ENCODE data around the gene SLCO2A1.

The SLCO2A1 gene

DNA sequence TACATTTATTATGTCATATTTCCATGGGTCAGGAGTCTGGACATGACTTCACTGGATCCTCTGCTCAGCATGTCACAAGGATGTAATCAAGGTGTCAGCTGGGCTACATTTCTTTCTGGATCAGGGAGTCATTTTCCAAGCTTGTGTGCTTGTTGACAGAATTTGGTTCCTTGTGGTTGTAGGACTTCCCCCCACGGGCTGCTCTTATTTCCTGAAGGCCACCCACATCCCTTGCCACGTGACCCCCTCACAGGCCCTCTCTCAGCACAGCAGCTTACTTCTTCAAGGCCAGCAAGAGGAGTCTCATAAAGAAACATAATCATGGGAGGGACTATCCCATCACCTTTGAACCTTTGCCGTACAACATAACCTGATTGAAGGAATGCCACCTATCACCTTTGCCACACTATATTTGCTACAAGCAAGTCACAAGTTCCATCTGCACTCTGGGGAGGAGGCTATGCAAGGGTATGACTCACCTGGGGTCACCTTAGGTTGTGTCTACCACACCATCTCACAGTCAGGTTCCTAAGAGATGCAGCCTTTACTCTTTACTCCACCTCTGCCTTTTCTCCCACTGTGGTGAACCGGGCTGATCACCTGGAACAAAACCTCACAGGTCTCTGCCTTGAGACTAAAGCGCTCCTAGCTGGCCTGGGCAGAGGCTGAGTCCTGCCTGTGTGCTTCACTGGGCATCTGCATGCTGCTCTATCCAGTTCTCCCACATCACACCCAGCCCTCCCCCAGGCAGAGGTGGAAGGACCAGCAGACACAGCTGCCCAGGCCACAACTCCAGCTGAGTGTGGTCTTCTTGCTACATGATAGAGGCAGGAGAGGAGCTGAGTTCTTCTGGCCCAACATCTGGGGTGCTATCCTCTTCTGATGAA lies 147.5 kb downstream of the SLCO2A1 start:
- Histone ChIP-seq H3K27me3 (ENCODE audit: low read length) (no peaks in the 10 kb centered on the region), H4K20me1 (ENCODE audit: low read depth, low read length) (no peaks in the 10 kb centered on the region), H2AFZ (ENCODE audit: low read depth, low read length, severe bottlenecking) (no peak overlapping the region), H3F3A (ENCODE audit: insufficient read depth) (no peaks in the 10 kb centered on the region), H3K9me3 (ENCODE audit: insufficient read depth, low read length) (no peaks in the 10 kb centered on the region), H3K79me2 (ENCODE audit: insufficient read depth, low read length) (no peaks in the 10 kb centered on the region), H3K4me2 (ENCODE audit: low read depth, low read length, poor library complexity, severe bottlenecking) (no peak overlapping the region), H3K9ac (ENCODE audit: low read length) (no peak overlapping the region), H3K27ac (ENCODE audit: low read depth, low read length) (no peak overlapping the region), H3K4me3 (ENCODE audit: insufficient read depth, low read length, poor library complexity, severe bottlenecking) (no peak overlapping the region), H3K9me2 (replicated peaks; ENCODE audit: insufficient read depth, low read length) (no peaks in the 10 kb centered on the region), H3K36me3 (ENCODE audit: low read length) (no peaks in the 10 kb centered on the region)
- TF ChIP-seq, protein P1, sequence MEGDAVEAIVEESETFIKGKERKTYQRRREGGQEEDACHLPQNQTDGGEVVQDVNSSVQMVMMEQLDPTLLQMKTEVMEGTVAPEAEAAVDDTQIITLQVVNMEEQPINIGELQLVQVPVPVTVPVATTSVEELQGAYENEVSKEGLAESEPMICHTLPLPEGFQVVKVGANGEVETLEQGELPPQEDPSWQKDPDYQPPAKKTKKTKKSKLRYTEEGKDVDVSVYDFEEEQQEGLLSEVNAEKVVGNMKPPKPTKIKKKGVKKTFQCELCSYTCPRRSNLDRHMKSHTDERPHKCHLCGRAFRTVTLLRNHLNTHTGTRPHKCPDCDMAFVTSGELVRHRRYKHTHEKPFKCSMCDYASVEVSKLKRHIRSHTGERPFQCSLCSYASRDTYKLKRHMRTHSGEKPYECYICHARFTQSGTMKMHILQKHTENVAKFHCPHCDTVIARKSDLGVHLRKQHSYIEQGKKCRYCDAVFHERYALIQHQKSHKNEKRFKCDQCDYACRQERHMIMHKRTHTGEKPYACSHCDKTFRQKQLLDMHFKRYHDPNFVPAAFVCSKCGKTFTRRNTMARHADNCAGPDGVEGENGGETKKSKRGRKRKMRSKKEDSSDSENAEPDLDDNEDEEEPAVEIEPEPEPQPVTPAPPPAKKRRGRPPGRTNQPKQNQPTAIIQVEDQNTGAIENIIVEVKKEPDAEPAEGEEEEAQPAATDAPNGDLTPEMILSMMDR (IDR thresholded peaks at IDR 0.05; ENCODE audit: insufficient read depth, low read length, poor library complexity, severe bottlenecking) = no peak
- no peak for TF ChIP-seq EZH2phosphoT487 (conservative IDR thresholded peaks at IDR 0.05; ENCODE audit: low read length)

DNA sequence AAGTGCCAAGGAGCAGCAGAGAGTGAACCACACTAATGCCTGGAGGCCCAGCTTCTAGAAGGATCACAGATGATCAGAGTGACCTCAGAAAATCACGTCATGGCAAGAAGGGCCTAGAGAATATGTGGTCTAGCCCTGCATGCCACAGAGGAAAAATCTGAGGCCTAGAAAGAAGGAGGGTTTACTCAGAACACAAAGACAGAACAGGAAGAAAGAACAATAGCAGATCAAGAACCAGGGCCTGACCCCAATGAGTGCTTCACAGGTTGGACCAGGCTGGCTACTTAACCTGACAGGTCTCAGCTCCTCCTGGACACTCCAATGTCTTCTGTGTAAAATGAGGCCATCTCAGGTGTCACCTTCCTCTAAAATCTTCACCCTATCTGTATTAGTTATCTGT lies 148.2 kb downstream of the SLCO2A1 start:
- H3K9me3 ChIP-seq (ENCODE audit: insufficient read depth, low read length) = no peaks in the 10 kb centered on the region
- H3K27ac ChIP-seq (ENCODE audit: low read depth, low read length) = no peak overlapping the region
- H2AFZ ChIP-seq (ENCODE audit: low read depth, low read length, severe bottlenecking) = no peak overlapping the region
- H3K4me3 ChIP-seq (ENCODE audit: insufficient read depth, low read length, poor library complexity, severe bottlenecking) = no peak overlapping the region
- no peaks in the 10 kb centered on the region for H3K27me3 ChIP-seq (ENCODE audit: low read length)
- H3F3A ChIP-seq (ENCODE audit: insufficient read depth) = no peaks in the 10 kb centered on the region
- H3K79me2 ChIP-seq (ENCODE audit: insufficient read depth, low read length) = no peaks in the 10 kb centered on the region
- H3K4me2 ChIP-seq (ENCODE audit: low read depth, low read length, poor library complexity, severe bottlenecking) = no peak overlapping the region
- H3K9me2 ChIP-seq (replicated peaks; ENCODE audit: insufficient read depth, low read length) = no peaks in the 10 kb centered on the region
- H3K9ac ChIP-seq (ENCODE audit: low read length) = no peak overlapping the region
- no peak for TF ChIP-seq EZH2phosphoT487 (conservative IDR thresholded peaks at IDR 0.05; ENCODE audit: low read length)
- TF ChIP-seq, protein P1 (IDR thresholded peaks at IDR 0.05; ENCODE audit: insufficient read depth, low read length, poor library complexity, severe bottlenecking) = no peak
- no peaks in the 10 kb centered on the region for H3K36me3 ChIP-seq (ENCODE audit: low read length)
- no peaks in the 10 kb centered on the region for H4K20me1 ChIP-seq (ENCODE audit: low read depth, low read length)

DNA sequence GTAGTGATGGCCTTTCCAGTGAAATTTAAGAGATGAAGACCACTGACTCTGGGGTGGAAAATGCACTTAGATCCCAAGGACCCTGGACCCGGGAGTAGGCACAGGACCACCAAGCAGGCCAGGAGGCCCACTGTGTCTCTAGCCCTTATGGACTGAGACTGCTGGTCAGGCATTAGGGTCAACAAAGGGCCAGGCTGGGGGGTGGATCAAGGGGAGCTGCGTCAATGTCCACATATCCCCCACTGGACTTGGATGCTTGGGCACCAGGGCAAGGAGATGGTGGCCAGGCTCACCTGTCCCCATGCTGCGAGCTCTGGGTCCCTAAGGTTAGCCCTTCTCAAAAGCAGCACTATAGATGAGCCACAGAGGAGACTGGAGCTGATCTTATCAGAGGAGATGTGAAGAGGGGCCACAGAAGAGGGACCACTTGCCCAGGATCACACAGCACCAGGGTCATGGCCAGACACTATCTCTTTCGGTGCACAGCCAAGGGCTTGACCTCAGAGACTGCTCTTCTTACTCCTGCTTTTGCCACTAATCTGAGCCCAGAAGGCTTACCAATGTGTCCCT lies 148.8 kb downstream of the SLCO2A1 start:
- Histone ChIP-seq H2AFZ (ENCODE audit: low read depth, low read length, severe bottlenecking) (no peak overlapping the region), H3K4me2 (ENCODE audit: low read depth, low read length, poor library complexity, severe bottlenecking) (no peak overlapping the region), H3K27ac (ENCODE audit: low read depth, low read length) (no peak overlapping the region), H3K36me3 (ENCODE audit: low read length) (no peaks in the 10 kb centered on the region), H4K20me1 (ENCODE audit: low read depth, low read length) (no peaks in the 10 kb centered on the region), H3K79me2 (ENCODE audit: insufficient read depth, low read length) (no peaks in the 10 kb centered on the region), H3K9me2 (replicated peaks; ENCODE audit: insufficient read depth, low read length) (no peaks in the 10 kb centered on the region), H3F3A (ENCODE audit: insufficient read depth) (no peaks in the 10 kb centered on the region), H3K9me3 (ENCODE audit: insufficient read depth, low read length) (no peaks in the 10 kb centered on the region), H3K9ac (ENCODE audit: low read length) (no peak overlapping the region), H3K4me3 (ENCODE audit: insufficient read depth, low read length, poor library complexity, severe bottlenecking) (no peak overlapping the region), H3K27me3 (ENCODE audit: low read length) (no peaks in the 10 kb centered on the region)
- TF ChIP-seq, protein P1 (IDR thresholded peaks at IDR 0.05; ENCODE audit: insufficient read depth, low read length, poor library complexity, severe bottlenecking) = no peak
- TF ChIP-seq EZH2phosphoT487 (conservative IDR thresholded peaks at IDR 0.05; ENCODE audit: low read length) = no peak

Measured in SU-DHL-6 (cell line).